ENCODE data around the gene ARHGEF10L.

GRCh38 chr1:17713993-17714392 lies 174.5 kb downstream of the ARHGEF10L start:
- TF ChIP-seq ZNF629 (tag by site-specific recombination; IDR thresholded peaks at IDR 0.05) (no peak), ZNF560 (tag by site-specific recombination; IDR thresholded peaks at IDR 0.05; ENCODE audit: borderline replicate concordance) (no peak), ZBTB44 (tag by site-specific recombination; IDR thresholded peaks at IDR 0.05) (no peak), YY2 (tag by site-specific recombination; IDR thresholded peaks at IDR 0.05) (no peak), BCL11A (tag by site-specific recombination; IDR thresholded peaks at IDR 0.05; ENCODE audit: low read depth) (no peak), CTCF (tag by site-specific recombination; IDR thresholded peaks at IDR 0.05) (no peak), REST (tag by site-specific recombination; IDR thresholded peaks at IDR 0.05) (no peak), ZNF544 (tag by site-specific recombination; IDR thresholded peaks at IDR 0.05) (no peak), ZNF433 (tag by site-specific recombination; IDR thresholded peaks at IDR 0.05; ENCODE audit: low read depth) (no peak)
